Measurements from ENCODE around the gene ZBTB39. TPM values are rescaled to one million over a fixed set of nuclear protein-coding genes. Genes with fewer than 3 reads are reported as not detected.

Gene ZBTB39
- total and polyA plus RNA-seq, 2 experiments from 2014 or later, result 1.8 to 6.4 TPM

DNA sequence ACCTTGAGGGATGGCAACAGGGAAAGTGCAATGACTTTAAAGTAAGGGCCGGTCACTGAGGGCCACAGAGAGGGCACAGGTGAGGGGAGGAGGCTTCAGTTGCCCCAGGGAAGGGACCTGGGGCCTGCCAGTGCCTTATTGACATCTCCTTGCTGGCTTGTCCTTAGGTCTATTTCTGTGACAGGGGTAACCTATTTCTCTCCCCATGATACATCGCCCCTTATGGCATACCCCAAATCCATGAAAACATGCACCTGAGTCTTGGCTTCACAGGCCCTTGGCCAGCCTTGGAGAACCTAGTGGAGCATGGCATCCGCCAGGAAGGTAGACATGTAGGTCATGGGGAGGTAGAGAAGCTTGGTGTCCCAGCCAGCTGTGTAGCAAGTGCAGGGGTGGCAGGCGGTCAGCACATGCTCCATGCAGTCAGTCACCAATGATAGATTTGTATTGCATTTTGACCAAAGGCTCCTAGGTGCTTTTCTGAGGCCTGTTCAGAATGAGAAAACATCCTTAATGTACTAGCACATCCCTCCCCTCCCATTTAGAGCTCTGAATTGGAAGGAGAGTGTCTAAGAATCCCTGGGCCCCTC is 25.3 kb downstream of the ZBTB39 start:
- Histone ChIP-seq H3K36me3 (replicated peaks; ENCODE audit: insufficient read depth, low read depth) (no peaks in the 10 kb centered on the region), H3K27me3 (no peaks in the 10 kb centered on the region), H3K4me1 (ENCODE audit: insufficient read depth) (no peaks in the 10 kb centered on the region), H3K4me2 (no peak overlapping the region), H4K20me1 (ENCODE audit: insufficient read depth, poor library complexity, severe bottlenecking) (no peaks in the 10 kb centered on the region), H3K9me2 (replicated peaks; ENCODE audit: insufficient read depth) (no peaks in the 10 kb centered on the region), H2AFZ (no peak overlapping the region), H3K4me3 (no peak overlapping the region), H3K79me2 (no peaks in the 10 kb centered on the region), H3K27ac (no peak overlapping the region), H3K9me3 (ENCODE audit: low read depth) (no peaks in the 10 kb centered on the region)
- 97% methylated on average over 4 of the region's 4 CpGs for WGBS (ENCODE audit: low lambda C conversion rate, missing lambda C conversion rate)
- no peak for DNase-seq (ENCODE audit: low spot score)
- TF ChIP-seq EZH2phosphoT487 (IDR thresholded peaks at IDR 0.05; ENCODE audit: low read depth, severe bottlenecking, unreplicated experiment) (no peak), EZH2 (IDR thresholded peaks at IDR 0.05; ENCODE audit: borderline replicate concordance) (no peak)
- TF ChIP-seq, protein P1, sequence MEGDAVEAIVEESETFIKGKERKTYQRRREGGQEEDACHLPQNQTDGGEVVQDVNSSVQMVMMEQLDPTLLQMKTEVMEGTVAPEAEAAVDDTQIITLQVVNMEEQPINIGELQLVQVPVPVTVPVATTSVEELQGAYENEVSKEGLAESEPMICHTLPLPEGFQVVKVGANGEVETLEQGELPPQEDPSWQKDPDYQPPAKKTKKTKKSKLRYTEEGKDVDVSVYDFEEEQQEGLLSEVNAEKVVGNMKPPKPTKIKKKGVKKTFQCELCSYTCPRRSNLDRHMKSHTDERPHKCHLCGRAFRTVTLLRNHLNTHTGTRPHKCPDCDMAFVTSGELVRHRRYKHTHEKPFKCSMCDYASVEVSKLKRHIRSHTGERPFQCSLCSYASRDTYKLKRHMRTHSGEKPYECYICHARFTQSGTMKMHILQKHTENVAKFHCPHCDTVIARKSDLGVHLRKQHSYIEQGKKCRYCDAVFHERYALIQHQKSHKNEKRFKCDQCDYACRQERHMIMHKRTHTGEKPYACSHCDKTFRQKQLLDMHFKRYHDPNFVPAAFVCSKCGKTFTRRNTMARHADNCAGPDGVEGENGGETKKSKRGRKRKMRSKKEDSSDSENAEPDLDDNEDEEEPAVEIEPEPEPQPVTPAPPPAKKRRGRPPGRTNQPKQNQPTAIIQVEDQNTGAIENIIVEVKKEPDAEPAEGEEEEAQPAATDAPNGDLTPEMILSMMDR (IDR thresholded peaks at IDR 0.05; ENCODE audit: poor library complexity), result no peak

DNA sequence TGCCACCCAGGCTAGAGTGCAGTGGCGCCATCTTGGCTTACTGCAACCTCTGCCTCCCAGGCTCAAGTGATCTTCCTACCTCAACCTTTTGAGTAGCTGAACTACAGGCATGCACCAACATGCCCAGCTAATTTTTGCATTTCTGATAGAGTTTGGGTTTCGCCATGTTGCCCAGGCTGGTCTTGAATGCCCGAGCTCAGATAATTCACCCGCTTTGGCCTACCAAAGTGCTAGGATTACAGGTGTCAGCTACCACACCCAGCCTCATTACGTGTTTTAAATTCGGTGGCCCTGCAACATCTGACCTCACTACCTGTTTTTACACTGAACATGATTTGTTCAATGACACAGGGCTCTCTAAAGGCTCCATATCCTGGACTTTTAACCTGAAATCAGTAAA is 26.1 kb downstream of the ZBTB39 start:
- H3K36me3 ChIP-seq (replicated peaks; ENCODE audit: insufficient read depth, low read depth), result no peaks in the 10 kb centered on the region
- no peaks in the 10 kb centered on the region for H3K9me2 ChIP-seq (replicated peaks; ENCODE audit: insufficient read depth)
- 95% methylated on average over 6 of the region's 6 CpGs for WGBS (ENCODE audit: low lambda C conversion rate, missing lambda C conversion rate)
- TF ChIP-seq, protein P1 (IDR thresholded peaks at IDR 0.05; ENCODE audit: poor library complexity), result no peak
- no peak for TF ChIP-seq EZH2phosphoT487 (IDR thresholded peaks at IDR 0.05; ENCODE audit: low read depth, severe bottlenecking, unreplicated experiment)
- TF ChIP-seq EZH2 (IDR thresholded peaks at IDR 0.05; ENCODE audit: borderline replicate concordance), result no peak
- H3K27me3 ChIP-seq, result no peaks in the 10 kb centered on the region
- no peaks in the 10 kb centered on the region for H4K20me1 ChIP-seq (ENCODE audit: insufficient read depth, poor library complexity, severe bottlenecking)
- no peak for DNase-seq (ENCODE audit: low spot score)
- H3K4me1 ChIP-seq (ENCODE audit: insufficient read depth), result no peaks in the 10 kb centered on the region
- no peaks in the 10 kb centered on the region for H3K9me3 ChIP-seq (ENCODE audit: low read depth)
- H3K4me2 ChIP-seq, result no peak overlapping the region
- H2AFZ ChIP-seq, result no peak overlapping the region
- H3K4me3 ChIP-seq, result no peak overlapping the region
- no peak overlapping the region for H3K27ac ChIP-seq
- no peaks in the 10 kb centered on the region for H3K79me2 ChIP-seq

DNA sequence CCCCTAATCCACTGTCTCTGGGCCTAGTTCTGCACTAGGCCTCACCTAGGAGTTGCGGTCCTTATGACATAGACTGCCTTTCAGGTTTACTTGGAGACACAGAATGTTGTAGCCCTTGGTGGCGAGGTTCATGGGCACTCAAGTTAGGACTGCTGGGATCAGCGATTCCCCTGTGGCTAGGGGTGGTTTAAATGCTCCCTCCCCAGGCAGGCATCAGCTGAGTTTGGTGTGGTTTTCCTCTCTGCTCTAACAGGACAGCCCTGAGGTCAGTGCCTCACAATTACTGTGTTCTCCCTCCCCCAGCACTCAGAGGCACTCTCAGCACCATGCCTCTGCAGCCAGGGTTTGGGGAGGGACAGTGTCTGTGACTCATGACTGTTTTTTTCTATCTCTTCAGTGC is 26.7 kb downstream of the ZBTB39 start:
- no peak overlapping the region for H3K4me2 ChIP-seq
- H3K79me2 ChIP-seq, result no peaks in the 10 kb centered on the region
- H3K27ac ChIP-seq, result no peak overlapping the region
- WGBS (ENCODE audit: low lambda C conversion rate, missing lambda C conversion rate), result 100% methylated on average over 3 of the region's 3 CpGs
- TF ChIP-seq EZH2phosphoT487 (IDR thresholded peaks at IDR 0.05; ENCODE audit: low read depth, severe bottlenecking, unreplicated experiment) (no peak), EZH2 (IDR thresholded peaks at IDR 0.05; ENCODE audit: borderline replicate concordance) (no peak)
- TF ChIP-seq, protein P1 (IDR thresholded peaks at IDR 0.05; ENCODE audit: poor library complexity), result no peak
- no peaks in the 10 kb centered on the region for H3K4me1 ChIP-seq (ENCODE audit: insufficient read depth)
- no peak overlapping the region for H2AFZ ChIP-seq
- H3K9me2 ChIP-seq (replicated peaks; ENCODE audit: insufficient read depth), result no peaks in the 10 kb centered on the region
- H3K27me3 ChIP-seq, result no peaks in the 10 kb centered on the region
- H3K4me3 ChIP-seq, result no peak overlapping the region
- no peaks in the 10 kb centered on the region for H3K9me3 ChIP-seq (ENCODE audit: low read depth)
- no peaks in the 10 kb centered on the region for H3K36me3 ChIP-seq (replicated peaks; ENCODE audit: insufficient read depth, low read depth)
- no peak for DNase-seq (ENCODE audit: low spot score)
- H4K20me1 ChIP-seq (ENCODE audit: insufficient read depth, poor library complexity, severe bottlenecking), result no peaks in the 10 kb centered on the region
